Measurements from ENCODE around the gene GPAM.

Gene GPAM

GRCh38 chr10:112136486-112137153 lies 46.9 kb downstream of the GPAM start:
- no peak for ATAC-seq
- no peak for TF ChIP-seq PPARA (CRISPR knock-in tag; IDR thresholded peaks at IDR 0.05; ENCODE audit: borderline replicate concordance)
- no peak for TF ChIP-seq RARB (CRISPR knock-in tag; IDR thresholded peaks at IDR 0.05)
- no peak for TF ChIP-seq OSR1 (CRISPR knock-in tag; IDR thresholded peaks at IDR 0.05)
- no peak for TF ChIP-seq ZNF565 (CRISPR knock-in tag; conservative IDR thresholded peaks at IDR 0.05; ENCODE audit: low read depth)
- no peak for TF ChIP-seq ZC3H10 (CRISPR knock-in tag; IDR thresholded peaks at IDR 0.05)
- TF ChIP-seq TOX (CRISPR knock-in tag; IDR thresholded peaks at IDR 0.05; ENCODE audit: borderline replicate concordance) = no peak
- TF ChIP-seq ESRRG (CRISPR knock-in tag; IDR thresholded peaks at IDR 0.05) = no peak
- no peak for TF ChIP-seq ZNF8 (CRISPR knock-in tag; IDR thresholded peaks at IDR 0.05)
- TF ChIP-seq TSHZ2 (CRISPR knock-in tag; IDR thresholded peaks at IDR 0.05) = no peak
- TF ChIP-seq TCF4 (CRISPR knock-in tag; IDR thresholded peaks at IDR 0.05; ENCODE audit: borderline replicate concordance) = no peak
- no peak for TF ChIP-seq CSRNP3 (CRISPR knock-in tag; IDR thresholded peaks at IDR 0.05)
- no peak for TF ChIP-seq BACH2 (CRISPR knock-in tag; IDR thresholded peaks at IDR 0.05; ENCODE audit: borderline replicate concordance)
- no peak for TF ChIP-seq ZFP30 (CRISPR knock-in tag; IDR thresholded peaks at IDR 0.05)
- no peak for TF ChIP-seq CSDC2 (CRISPR knock-in tag; IDR thresholded peaks at IDR 0.05)
- TF ChIP-seq ZNF70 (CRISPR knock-in tag; IDR thresholded peaks at IDR 0.05) = no peak
- TF ChIP-seq ISL1 (CRISPR knock-in tag; IDR thresholded peaks at IDR 0.05) = no peak
- TF ChIP-seq GLIS3 (CRISPR knock-in tag; IDR thresholded peaks at IDR 0.05) = no peak
- TF ChIP-seq ARNTL (CRISPR knock-in tag; IDR thresholded peaks at IDR 0.05; ENCODE audit: borderline replicate concordance, low read depth) = no peak
- no peak for TF ChIP-seq ZFP3 (CRISPR knock-in tag; IDR thresholded peaks at IDR 0.05)
- no peak for TF ChIP-seq POU6F1 (CRISPR knock-in tag; IDR thresholded peaks at IDR 0.05; ENCODE audit: borderline replicate concordance, low read depth)

- TF ChIP-seq CREB5 (CRISPR knock-in tag; IDR thresholded peaks at IDR 0.05; ENCODE audit: low read depth) = no peak
- TF ChIP-seq OSR1 (CRISPR knock-in tag; IDR thresholded peaks at IDR 0.05) = no peak
- no peak for TF ChIP-seq ZNF8 (CRISPR knock-in tag; IDR thresholded peaks at IDR 0.05)
- TF ChIP-seq POU6F1 (CRISPR knock-in tag; IDR thresholded peaks at IDR 0.05; ENCODE audit: borderline replicate concordance, low read depth) = no peak
- TF ChIP-seq CSRNP3 (CRISPR knock-in tag; IDR thresholded peaks at IDR 0.05) = no peak
- no peak for TF ChIP-seq PATZ1 (CRISPR knock-in tag; IDR thresholded peaks at IDR 0.05; ENCODE audit: borderline replicate concordance)
- TF ChIP-seq RARB (CRISPR knock-in tag; IDR thresholded peaks at IDR 0.05) = no peak
- no peak for TF ChIP-seq CSDC2 (CRISPR knock-in tag; IDR thresholded peaks at IDR 0.05)
- no peak for TF ChIP-seq TSHZ2 (CRISPR knock-in tag; IDR thresholded peaks at IDR 0.05)
- no peak for TF ChIP-seq TCF4 (CRISPR knock-in tag; IDR thresholded peaks at IDR 0.05; ENCODE audit: borderline replicate concordance)
- no peak for TF ChIP-seq PPARA (CRISPR knock-in tag; IDR thresholded peaks at IDR 0.05; ENCODE audit: borderline replicate concordance)
- no peak for TF ChIP-seq ZFP3 (CRISPR knock-in tag; IDR thresholded peaks at IDR 0.05)
- ATAC-seq = no peak
Observed at GRCh38 chr10:112135604-112136003, 48.0 kb downstream of the GPAM start.

Measured in SK-N-SH treated with all-trans-retinoic acid at 6 μM for 48 hours (cell line).